Vagina (tissue), 2 donors: ENCODE measurements around the gene SLC4A7. TPM values are rescaled to one million over a fixed set of nuclear protein-coding genes. Genes with fewer than 3 reads are reported as not detected.
A peak's percentile ranks its signal among the peaks of the same experiment; 100 is the strongest.
"Not testable (repeated sequence)": the region's sequence is repeated elsewhere in the genome, so short reads cannot be mapped to it uniquely, and the experiment has no call there.

Source experiments
- DNase-seq, 2 donors: peaks; one replicate each; pipeline ENCODE4 v3.0.0-alpha.2; 2017; ENCODE audit errors: extremely low spot score in 2 of 2
- H3K27ac ChIP-seq: fragments of 200-600 bp; sonication (generic); one replicate; pipeline ENCODE4 v1.5.1; 2019
- H3K27me3 ChIP-seq: fragments of 200-600 bp; sonication (generic); one replicate; pipeline ENCODE4 v1.5.1; 2019
- H3K36me3 ChIP-seq, 2 donors: fragments of 200-600 bp; sonication (generic); one replicate each; pipeline ENCODE4 v1.5.1; 2017 to 2019
- H3K4me1 ChIP-seq: fragments of 200-600 bp; sonication (generic); one replicate; pipeline ENCODE4 v1.5.1; 2019
- H3K4me3 ChIP-seq, 2 donors: fragments of 200-600 bp; sonication (generic); 1 replicate in 1 of 2; 2 replicates in 1 of 2; pipeline ENCODE4 v1.5.1; 2016 to 2019
- H3K9me3 ChIP-seq: fragments of 200-600 bp; sonication (generic); one replicate; pipeline ENCODE4 v1.5.1; 2019
- POLR2A ChIP-seq, 2 donors: fragments of 450-650 bp; IDR thresholded peaks; one replicate each; pipeline ENCODE4 v1.6.1; 2017; ENCODE audit warnings: antibody characterized with exemption in 2 of 2, mild to moderate bottlenecking in 2 of 2, moderate library complexity in 2 of 2
- POLR2AphosphoS5 ChIP-seq, 2 donors: sonication (generic); formaldehyde crosslinking; IDR thresholded peaks; one replicate each; pipeline ENCODE4 v1.9.0; 2017; ENCODE audit warnings: antibody characterized with exemption in 2 of 2, mild to moderate bottlenecking in 2 of 2, low read depth in 1 of 2; ENCODE audit not compliant: insufficient read depth in 1 of 2
- intact Hi-C: fragments of 100-400 bp; cut with DNase I; formaldehyde crosslinking; loops from one replicate; pipeline ENCODE4 v1.15.1; 2023
- total RNA-seq: library from RNA; depleted of rRNA; stranded (reverse); fragments of >200 nt; gene quantifications from one replicate; pipeline ENCODE4 v1.2.3, GENCODE V29; 2016
- TF ChIP-seq, protein P1 (sequence below), 3 experiments: fragments of 450-650 bp in 2 of 3; fragments of 200-600 bp in 1 of 3; sonication (generic) in 1 of 3; IDR thresholded peaks; one replicate each; pipeline ENCODE4 v1.5.1; 2017 to 2019; ENCODE audit warnings: antibody characterized with exemption in 3 of 3, mild to moderate bottlenecking in 2 of 3, moderate library complexity in 2 of 3

Gene SLC4A7
- total RNA-seq, 1 donor from 2014 or later = 61.1 TPM

DNA sequence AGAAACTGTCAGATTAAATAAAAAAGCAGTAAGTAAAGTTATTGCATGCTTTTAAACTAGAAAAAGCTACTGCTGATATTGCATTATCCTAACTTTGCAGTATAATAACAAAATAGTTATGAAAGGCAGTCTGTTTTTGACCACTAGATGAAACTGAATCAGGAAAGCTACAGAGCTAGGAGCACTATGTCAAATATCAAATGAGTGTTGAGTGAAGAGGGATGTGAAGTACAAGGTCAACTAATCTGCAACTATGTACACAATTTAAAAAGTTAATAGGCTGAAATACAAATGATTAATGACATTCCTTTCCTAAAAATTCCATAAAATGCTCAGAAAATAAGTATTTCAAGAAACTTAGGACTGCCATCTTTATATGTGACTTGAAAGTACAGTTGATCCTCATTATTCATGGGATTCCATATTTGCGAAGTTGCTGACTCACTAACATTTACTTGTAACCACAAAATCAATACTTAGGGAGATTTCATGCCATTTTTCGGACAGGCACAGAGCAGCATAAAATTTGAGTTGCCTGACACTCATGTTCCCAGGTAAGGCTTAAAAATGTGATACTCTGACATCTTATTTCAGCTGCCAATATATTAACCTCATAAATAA, 34.5 kb downstream of the SLC4A7 start:
- Histone ChIP-seq H3K4me3 (no peak overlapping the region), H3K4me1 (peaks cover 17% of the 10 kb centered on the region), H3K27me3 (no peaks in the 10 kb centered on the region), H3K9me3 (no peaks in the 10 kb centered on the region), H3K27ac (no peak overlapping the region), H3K36me3 (peaks cover 0 to 27% of the 10 kb centered on the region in 2 donors)
- DNase-seq = no peak
- intact Hi-C loops = no loop called here
- TF ChIP-seq POLR2A (IDR thresholded peaks at IDR 0.05) (no peak), POLR2AphosphoS5 (IDR thresholded peaks at IDR 0.05; ENCODE audit: insufficient read depth in 1 of 2, low read depth in 1 of 2) (no peak)
- TF ChIP-seq, protein P1, sequence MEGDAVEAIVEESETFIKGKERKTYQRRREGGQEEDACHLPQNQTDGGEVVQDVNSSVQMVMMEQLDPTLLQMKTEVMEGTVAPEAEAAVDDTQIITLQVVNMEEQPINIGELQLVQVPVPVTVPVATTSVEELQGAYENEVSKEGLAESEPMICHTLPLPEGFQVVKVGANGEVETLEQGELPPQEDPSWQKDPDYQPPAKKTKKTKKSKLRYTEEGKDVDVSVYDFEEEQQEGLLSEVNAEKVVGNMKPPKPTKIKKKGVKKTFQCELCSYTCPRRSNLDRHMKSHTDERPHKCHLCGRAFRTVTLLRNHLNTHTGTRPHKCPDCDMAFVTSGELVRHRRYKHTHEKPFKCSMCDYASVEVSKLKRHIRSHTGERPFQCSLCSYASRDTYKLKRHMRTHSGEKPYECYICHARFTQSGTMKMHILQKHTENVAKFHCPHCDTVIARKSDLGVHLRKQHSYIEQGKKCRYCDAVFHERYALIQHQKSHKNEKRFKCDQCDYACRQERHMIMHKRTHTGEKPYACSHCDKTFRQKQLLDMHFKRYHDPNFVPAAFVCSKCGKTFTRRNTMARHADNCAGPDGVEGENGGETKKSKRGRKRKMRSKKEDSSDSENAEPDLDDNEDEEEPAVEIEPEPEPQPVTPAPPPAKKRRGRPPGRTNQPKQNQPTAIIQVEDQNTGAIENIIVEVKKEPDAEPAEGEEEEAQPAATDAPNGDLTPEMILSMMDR (IDR thresholded peaks at IDR 0.05) = no peak

DNA sequence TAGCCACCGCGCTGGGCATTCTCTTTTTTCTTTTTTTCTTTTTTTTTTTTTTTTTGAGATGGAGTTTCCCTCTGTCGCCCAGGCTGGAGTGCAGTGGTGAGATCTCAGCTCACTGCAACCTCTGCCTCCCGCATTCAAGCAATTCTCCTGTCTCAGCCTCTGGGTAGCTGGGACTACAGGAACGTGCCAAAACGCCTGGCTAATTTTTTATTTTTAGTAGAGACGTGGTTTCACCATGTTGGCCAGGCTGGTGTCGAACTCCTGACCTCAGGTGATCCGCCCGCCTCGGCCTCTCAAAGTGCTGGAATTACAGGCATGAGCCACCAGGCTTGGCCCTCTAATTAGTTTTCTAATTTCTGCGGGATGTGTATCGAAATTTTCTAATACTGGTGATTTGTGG, 41.2 kb downstream of the SLC4A7 start:
- H3K4me1 ChIP-seq, H3K27me3 ChIP-seq, H3K4me3 ChIP-seq, intact Hi-C loops, DNase-seq, H3K9me3 ChIP-seq, H3K27ac ChIP-seq: not testable (repeated sequence)
- H3K36me3 ChIP-seq = peaks cover 0 to 40% of the 10 kb centered on the region in 2 donors

DNA sequence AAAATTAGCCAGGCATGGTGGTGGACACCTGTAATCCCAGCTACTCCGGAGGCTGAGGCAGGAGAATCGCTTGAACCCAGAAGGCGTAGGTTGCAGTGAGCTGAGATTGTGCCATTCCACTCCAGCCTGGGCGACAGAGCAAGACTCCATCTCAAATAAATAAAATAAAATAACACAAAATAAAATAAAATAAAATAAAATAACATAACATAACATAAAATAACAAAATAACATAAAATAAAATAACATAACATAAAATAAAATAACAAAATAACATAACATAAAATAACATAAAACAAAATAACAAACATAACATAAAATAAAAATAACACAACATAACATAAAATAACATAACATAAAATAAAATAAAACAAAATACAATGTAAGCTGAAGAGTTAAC, 45.8 kb downstream of the SLC4A7 start:
- H3K27ac ChIP-seq, intact Hi-C loops, H3K4me3 ChIP-seq, DNase-seq, H3K4me1 ChIP-seq, H3K9me3 ChIP-seq, H3K27me3 ChIP-seq: not testable (repeated sequence)
- H3K36me3 ChIP-seq = peaks cover 0 to 34% of the 10 kb centered on the region in 2 donors

DNA sequence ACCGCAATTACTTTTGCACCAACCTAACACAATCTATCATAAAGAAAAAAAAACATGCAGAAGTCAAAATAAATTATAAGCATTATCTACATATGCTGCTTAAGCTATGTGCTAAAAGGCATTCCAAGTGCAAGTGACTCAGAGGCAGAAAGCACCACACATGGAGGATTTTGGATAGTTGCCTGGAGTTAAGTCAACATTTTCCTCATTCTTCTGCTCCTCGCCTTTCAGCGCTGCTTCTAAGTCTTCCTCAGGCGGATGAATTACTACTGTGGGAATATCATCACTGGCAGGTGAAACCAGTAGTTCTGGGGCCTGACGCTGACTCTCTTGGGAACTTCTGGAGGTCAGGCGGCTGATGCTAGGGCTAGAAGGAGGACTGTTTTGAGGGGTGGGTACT, 53.1 kb downstream of the SLC4A7 start:
- Histone ChIP-seq H3K36me3 (peaks cover 0 to 20% of the 10 kb centered on the region in 2 donors), H3K4me1 (no peaks in the 10 kb centered on the region), H3K4me3 (no peak overlapping the region), H3K27me3 (no peaks in the 10 kb centered on the region), H3K9me3 (no peaks in the 10 kb centered on the region), H3K27ac (no peak overlapping the region)
- TF ChIP-seq, protein P1 (IDR thresholded peaks at IDR 0.05) = no peak
- TF ChIP-seq POLR2AphosphoS5 (IDR thresholded peaks at IDR 0.05; ENCODE audit: insufficient read depth in 1 of 2, low read depth in 1 of 2) = peak in 1 of 2 donors; percentile 75
- intact Hi-C loops = no loop called here
- DNase-seq = no peak

DNA sequence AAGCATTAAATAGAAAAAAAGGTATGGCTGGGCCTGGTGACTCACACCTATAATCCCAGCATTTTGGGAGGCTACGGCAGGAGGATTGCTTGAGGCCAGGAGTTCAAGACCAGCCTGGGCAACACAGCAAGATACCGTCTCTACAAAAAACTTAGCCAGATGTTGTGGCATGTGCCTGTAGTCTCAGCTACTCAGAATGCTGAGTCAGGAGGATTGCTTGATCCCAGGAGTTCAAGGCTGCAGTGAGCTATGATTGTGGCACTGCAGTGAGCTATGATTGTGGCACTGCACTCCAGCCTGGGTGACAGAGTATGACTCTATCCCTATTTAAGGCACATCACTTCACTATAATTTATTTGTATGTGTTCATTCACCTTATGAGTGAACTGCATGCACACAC, 54.3 kb downstream of the SLC4A7 start:
- no peak overlapping the region for H3K27ac ChIP-seq
- TF ChIP-seq, protein P1 (IDR thresholded peaks at IDR 0.05) = no peak
- TF ChIP-seq POLR2AphosphoS5 (IDR thresholded peaks at IDR 0.05; ENCODE audit: insufficient read depth in 1 of 2, low read depth in 1 of 2) = no peak
- no peak for TF ChIP-seq POLR2A (IDR thresholded peaks at IDR 0.05)
- intact Hi-C loops = no loop called here

DNA sequence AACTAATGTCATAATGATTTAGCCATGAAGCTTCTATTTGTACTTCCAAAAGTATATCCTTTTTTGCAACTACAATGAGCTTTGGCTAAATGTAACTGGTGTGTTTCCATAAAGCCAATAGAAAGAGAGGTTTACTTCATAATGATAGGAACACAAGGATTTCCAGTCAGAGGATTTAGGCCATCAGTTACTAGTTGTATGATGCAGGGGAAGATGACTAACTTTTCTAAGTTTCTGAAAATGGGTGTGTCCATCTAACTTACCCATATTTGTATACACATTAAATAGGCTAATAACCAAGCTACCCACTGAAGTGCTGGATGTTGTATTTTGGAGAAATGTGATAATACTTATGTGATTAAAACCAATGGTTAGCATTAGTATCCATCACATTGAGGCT, 55.7 kb downstream of the SLC4A7 start:
- TF ChIP-seq POLR2A (IDR thresholded peaks at IDR 0.05) (no peak), POLR2AphosphoS5 (IDR thresholded peaks at IDR 0.05; ENCODE audit: insufficient read depth in 1 of 2, low read depth in 1 of 2) (no peak)
- TF ChIP-seq, protein P1 (IDR thresholded peaks at IDR 0.05) = no peak
- intact Hi-C loops = no loop called here
- H3K4me1 ChIP-seq = no peaks in the 10 kb centered on the region
- H3K4me3 ChIP-seq = no peak overlapping the region
- DNase-seq = no peak
- peaks cover 0 to 13% of the 10 kb centered on the region in 2 donors for H3K36me3 ChIP-seq
- H3K27me3 ChIP-seq = no peaks in the 10 kb centered on the region
- H3K27ac ChIP-seq = no peak overlapping the region
- no peaks in the 10 kb centered on the region for H3K9me3 ChIP-seq

More for the DNA sequence above, 54.3 kb downstream of the SLC4A7 start:
- no peaks in the 10 kb centered on the region for H3K4me1 ChIP-seq
- peaks cover 0 to 16% of the 10 kb centered on the region in 2 donors for H3K36me3 ChIP-seq
- H3K27me3 ChIP-seq = no peaks in the 10 kb centered on the region
- no peaks in the 10 kb centered on the region for H3K9me3 ChIP-seq
- no peak for DNase-seq
- no peak overlapping the region for H3K4me3 ChIP-seq
